CD4-positive, CD25-positive, alpha-beta regulatory T cell (primary cell): Measurements from ENCODE around the gene LBHD1. TPM values are rescaled to one million over a fixed set of nuclear protein-coding genes. Genes with fewer than 3 reads are reported as not detected.
"Not testable (repeated sequence)": the region's sequence is repeated elsewhere in the genome, so short reads cannot be mapped to it uniquely, and the experiment has no call there.

Experiments
- ATAC-seq, 2 donors: fragments of 150-1000 bp; cut with Tn5 transposase; one replicate each; pipeline ENCODE4 v1.10.0; 2021; ENCODE audit warnings: low read depth in 2 of 2, moderate number of reproducible peaks in 2 of 2, moderate library complexity in 1 of 2
- DNase-seq, 3 donors: peaks; one replicate each; pipeline versions ENCODE4 v3.0.0 to v3.0.0-alpha.2; 2012 to 2022; ENCODE audit warnings: mixed read lengths in 1 of 3
- H3K27ac ChIP-seq: one replicate; pipeline ENCODE4 v1.7.0; 2013; ENCODE audit warnings: mild to moderate bottlenecking, low read length; ENCODE audit not compliant: insufficient read depth, poor library complexity, severe bottlenecking
- H3K27me3 ChIP-seq: one replicate; pipeline ENCODE4 v1.7.0; 2013; ENCODE audit warnings: low read length; ENCODE audit not compliant: control insufficient read depth, insufficient read depth
- H3K36me3 ChIP-seq: one replicate; pipeline ENCODE4 v1.7.0; 2013; ENCODE audit warnings: mild to moderate bottlenecking, low read length, moderate library complexity; ENCODE audit not compliant: control insufficient read depth, insufficient read depth
- H3K4me1 ChIP-seq: 2 replicates; pipeline ENCODE4 v1.7.0; 2013; ENCODE audit warnings: mild to moderate bottlenecking, low read length; ENCODE audit not compliant: insufficient read depth, control insufficient read depth, poor library complexity, severe bottlenecking
- H3K4me3 ChIP-seq: one replicate; pipeline ENCODE4 v1.7.0; 2013; ENCODE audit warnings: low read depth, mild to moderate bottlenecking, low read length, moderate library complexity
- H3K9me3 ChIP-seq, 2 experiments: 1 replicate in 1 of 2; 2 replicates in 1 of 2; pipeline ENCODE4 v1.7.0; 2013; ENCODE audit warnings: low read length in 2 of 2, mild to moderate bottlenecking in 1 of 2, moderate library complexity in 1 of 2; ENCODE audit not compliant: control insufficient read depth in 2 of 2
- H3K27ac Mint-ChIP-seq, 3 donors: one replicate each; pipeline ENCODE4 v1.8.0; 2020 to 2022; ENCODE audit warnings: mild to moderate bottlenecking in 3 of 3, mixed read lengths in 3 of 3, moderate library complexity in 2 of 3
- H3K27me3 Mint-ChIP-seq: one replicate; pipeline ENCODE4 v1.8.0; 2022; ENCODE audit warnings: mild to moderate bottlenecking, mixed read lengths
- H3K36me3 Mint-ChIP-seq: one replicate; pipeline ENCODE4 v1.8.0; 2020; ENCODE audit warnings: mixed read lengths
- H3K4me1 Mint-ChIP-seq, 4 donors: one replicate each; pipeline ENCODE4 v1.8.0; 2020 to 2022; ENCODE audit warnings: mixed read lengths in 4 of 4, mild to moderate bottlenecking in 1 of 4
- H3K4me3 Mint-ChIP-seq, 4 donors: one replicate each; pipeline ENCODE4 v1.8.0; 2020 to 2022; ENCODE audit warnings: mild to moderate bottlenecking in 4 of 4, mixed read lengths in 4 of 4, moderate library complexity in 3 of 4
- H3K9me3 Mint-ChIP-seq, 7 donors: one replicate each; pipeline ENCODE4 v1.8.0; 2020 to 2022; ENCODE audit warnings: mixed read lengths in 7 of 7, mild to moderate bottlenecking in 3 of 7, moderate library complexity in 2 of 7
- polyA plus RNA-seq, 4 donors: library from polyadenylated mRNA; unstranded; fragments of 300-500 nt; fragmentation: Illumina TruSeq; gene quantifications; one replicate each; pipeline ENCODE4 v1.2.3, GENCODE V29; 2021
- total RNA-seq: library from RNA; stranded (reverse); gene quantifications from one replicate; pipeline ENCODE4 v1.2.3, GENCODE V29; 2022

Gene LBHD1
- total and polyA plus RNA-seq, 5 donors from 2014 or later, result 1.8 to 9.9 (median 2.2) TPM

GRCh38 chr11:62652161-62653006 is 19.7 kb downstream of the LBHD1 start:
- Histone ChIP-seq H3K36me3 (peaks cover 12% of the 10 kb centered on the region), H3K4me1 (peaks cover 24% of the 10 kb centered on the region), H3K4me3 (peak overlapping the region; percentile 94), H3K27ac (peak overlapping the region; percentile 89), H3K27me3 (no peaks in the 10 kb centered on the region), H3K9me3 (no peaks in the 10 kb centered on the region)
- Mint-ChIP-seq H3K27me3 (peaks cover 5% of the 10 kb centered on the region), H3K36me3 (no peaks in the 10 kb centered on the region), H3K9me3 (no peaks in the 10 kb centered on the region), H3K4me1 (peaks cover 6 to 32% (median 18%) of the 10 kb centered on the region in 4 donors), H3K4me3 (peak overlapping the region; percentile 91 to 97 (median 93)), H3K27ac (peak overlapping the region; percentile 91 to 92 (median 91))
- DNase-seq (peak in 2 of 3 donors; percentile 28 to 29), ATAC-seq (no peak)

- H3K9me3 Mint-ChIP-seq, H3K36me3 Mint-ChIP-seq, H3K27me3 Mint-ChIP-seq, DNase-seq, H3K27me3 ChIP-seq, H3K27ac ChIP-seq, ATAC-seq, H3K9me3 ChIP-seq, H3K4me3 ChIP-seq: not testable (repeated sequence)
- Mint-ChIP-seq H3K4me3 (peak overlapping the region in 1 of 4 donors; percentile 8), H3K27ac (peak overlapping the region in 1 of 3 donors; percentile 58), H3K4me1 (peaks cover 6 to 46% (median 24%) of the 10 kb centered on the region in 4 donors)
- H3K36me3 ChIP-seq, result peaks cover 12% of the 10 kb centered on the region
- peaks cover 38% of the 10 kb centered on the region for H3K4me1 ChIP-seq
These were observed 21.8 kb downstream of the LBHD1 start for GRCh38 chr11:62650283-62650682.

- H3K4me3 ChIP-seq, result no peak overlapping the region
- Mint-ChIP-seq H3K4me3 (peak overlapping the region in 1 of 4 donors; percentile 21), H3K4me1 (peaks cover 6 to 53% (median 24%) of the 10 kb centered on the region in 4 donors), H3K9me3 (no peaks in the 10 kb centered on the region), H3K27me3 (peaks cover 5% of the 10 kb centered on the region), H3K36me3 (no peaks in the 10 kb centered on the region), H3K27ac (no peak overlapping the region)
- no peak overlapping the region for H3K27ac ChIP-seq
- peaks cover 12% of the 10 kb centered on the region for H3K36me3 ChIP-seq
- ATAC-seq (no peak), DNase-seq (no peak)
- peaks cover 46% of the 10 kb centered on the region for H3K4me1 ChIP-seq
- H3K27me3 ChIP-seq, result no peaks in the 10 kb centered on the region
- H3K9me3 ChIP-seq, result no peaks in the 10 kb centered on the region
These were observed 22.6 kb downstream of the LBHD1 start for GRCh38 chr11:62649486-62649885.

GRCh38 chr11:62648967-62649364 is 23.1 kb downstream of the LBHD1 start:
- Mint-ChIP-seq H3K4me1 (peaks cover 6 to 55% (median 24%) of the 10 kb centered on the region in 4 donors), H3K9me3 (no peaks in the 10 kb centered on the region), H3K4me3 (peak overlapping the region in 1 of 4 donors; percentile 43), H3K27ac (no peak overlapping the region), H3K36me3 (no peaks in the 10 kb centered on the region), H3K27me3 (peaks cover 5% of the 10 kb centered on the region)
- DNase-seq (no peak), ATAC-seq (no peak)
- Histone ChIP-seq H3K4me1 (peaks cover 48% of the 10 kb centered on the region), H3K27ac (no peak overlapping the region), H3K4me3 (no peak overlapping the region), H3K9me3 (no peaks in the 10 kb centered on the region), H3K27me3 (no peaks in the 10 kb centered on the region), H3K36me3 (peaks cover 12% of the 10 kb centered on the region)

GRCh38 chr11:62648185-62648966 is 23.7 kb downstream of the LBHD1 start:
- H3K4me1 Mint-ChIP-seq, result peaks cover 6 to 52% (median 21%) of the 10 kb centered on the region in 4 donors
- ATAC-seq, result no peak
- H3K9me3 Mint-ChIP-seq, result no peaks in the 10 kb centered on the region
- H3K27me3 ChIP-seq, result no peaks in the 10 kb centered on the region
- no peak overlapping the region for H3K27ac ChIP-seq
- H3K4me3 Mint-ChIP-seq, result no peak overlapping the region
- peaks cover 44% of the 10 kb centered on the region for H3K4me1 ChIP-seq
- H3K4me3 ChIP-seq, result no peak overlapping the region
- H3K9me3 ChIP-seq, result no peaks in the 10 kb centered on the region
- no peak overlapping the region for H3K27ac Mint-ChIP-seq
- peaks cover 2% of the 10 kb centered on the region for H3K27me3 Mint-ChIP-seq
- H3K36me3 Mint-ChIP-seq, result no peaks in the 10 kb centered on the region
- DNase-seq, result no peak
- H3K36me3 ChIP-seq, result peaks cover 12% of the 10 kb centered on the region

- Histone ChIP-seq H3K36me3 (peaks cover 17% of the 10 kb centered on the region), H3K27ac (no peak overlapping the region), H3K4me3 (no peak overlapping the region), H3K27me3 (no peaks in the 10 kb centered on the region), H3K4me1 (peaks cover 38% of the 10 kb centered on the region), H3K9me3 (no peaks in the 10 kb centered on the region)
- DNase-seq (no peak), ATAC-seq (no peak)
- Mint-ChIP-seq H3K9me3 (no peaks in the 10 kb centered on the region), H3K4me1 (peaks cover 4 to 54% (median 17%) of the 10 kb centered on the region in 4 donors), H3K27me3 (no peaks in the 10 kb centered on the region), H3K27ac (no peak overlapping the region), H3K36me3 (no peaks in the 10 kb centered on the region), H3K4me3 (no peak overlapping the region)
These were observed 24.5 kb downstream of the LBHD1 start for GRCh38 chr11:62647609-62648005.

GRCh38 chr11:62646825-62647608 is 25.1 kb downstream of the LBHD1 start:
- DNase-seq (no peak), ATAC-seq (no peak)
- Histone ChIP-seq H3K4me1 (peaks cover 32% of the 10 kb centered on the region), H3K36me3 (peaks cover 19% of the 10 kb centered on the region), H3K9me3 (no peaks in the 10 kb centered on the region), H3K4me3 (peak overlapping the region; percentile 72), H3K27me3 (no peaks in the 10 kb centered on the region), H3K27ac (peak overlapping the region; percentile 92)
- Mint-ChIP-seq H3K27me3 (no peaks in the 10 kb centered on the region), H3K4me1 (peaks cover 0 to 50% (median 13%) of the 10 kb centered on the region in 4 donors), H3K9me3 (no peaks in the 10 kb centered on the region), H3K27ac (peak overlapping the region; percentile 76 to 98 (median 95)), H3K36me3 (no peaks in the 10 kb centered on the region), H3K4me3 (peak overlapping the region; percentile 95 to 97 (median 96))
